IMR-90 (cell line): ENCODE measurements around the gene LSM12. TPM values are rescaled to one million over a fixed set of nuclear protein-coding genes. Genes with fewer than 3 reads are reported as not detected.

Experiments used
- ATAC-seq: fragments of 200-7000 bp; cut with Tn5 transposase; 2 replicates; pipeline ENCODE4 v1.9.1; 2020; ENCODE audit warnings: low read depth, mild to moderate bottlenecking, moderate library complexity
- BruUV-seq: library from RNA; stranded (reverse); fragments of 400-500 nt; replicated peaks from 2 replicates; lab custom pipeline; 2021; lab: Mats Ljungman, UMichigan
- CTCF ChIA-PET: fragments of 300-600 bp; formaldehyde crosslinking; extraction: SDS; loops from one replicate; lab custom pipeline; 2021; ENCODE audit warnings: antibody characterized with exemption; lab: Yijun Ruan, JAX
- POLR2A ChIA-PET: fragments of 300-600 bp; sonication (Branson Sonifier 250); formaldehyde crosslinking; loops from one replicate; lab custom pipeline; 2022; ENCODE audit warnings: antibody characterized with exemption; ENCODE audit not compliant: unreplicated experiment; lab: Charles Lee
- DNase-seq: peaks from one replicate; pipeline ENCODE4 v3.0.0; 2013
- H2AFZ ChIP-seq: replicated peaks from 2 replicates; pipeline ENCODE3; 2013; ENCODE audit warnings: low read length, mild to moderate bottlenecking; ENCODE audit not compliant: poor library complexity
- H2AK5ac ChIP-seq: 2 replicates; pipeline ENCODE4 v1.6.1; 2013; ENCODE audit warnings: low read depth, low read length, inconsistent platforms
- H2AK9ac ChIP-seq: replicated peaks from 2 replicates; pipeline ENCODE3; 2013; ENCODE audit warnings: mild to moderate bottlenecking, low read depth, low read length, moderate library complexity; ENCODE audit not compliant: poor library complexity
- H2BK120ac ChIP-seq: 2 replicates; pipeline ENCODE4 v1.6.1; 2013; ENCODE audit warnings: low read depth, low read length, inconsistent platforms
- H2BK15ac ChIP-seq: 3 replicates; pipeline ENCODE4 v1.6.1; 2013; ENCODE audit warnings: low read depth, low read length, inconsistent platforms
- H2BK20ac ChIP-seq: 2 replicates; pipeline ENCODE4 v1.6.1; 2013; ENCODE audit warnings: low read depth, mild to moderate bottlenecking, inconsistent platforms, low read length, moderate library complexity
- H2BK5ac ChIP-seq: 2 replicates; pipeline ENCODE4 v1.6.1; 2013; ENCODE audit warnings: mild to moderate bottlenecking, low read depth, low read length, inconsistent platforms; ENCODE audit not compliant: poor library complexity, severe bottlenecking
- H3K14ac ChIP-seq: replicated peaks from 2 replicates; pipeline ENCODE4 v1.6.1; 2013; ENCODE audit warnings: low read depth, low read length, inconsistent platforms
- H3K18ac ChIP-seq: 2 replicates; pipeline ENCODE4 v1.6.1; 2013; ENCODE audit warnings: low read depth, low read length, control low read depth
- H3K23ac ChIP-seq: 2 replicates; pipeline ENCODE4 v1.6.1; 2013; ENCODE audit warnings: low read depth, low read length, inconsistent platforms
- H3K27ac ChIP-seq: 2 replicates; pipeline ENCODE4 v1.5.1; 2013; ENCODE audit warnings: mild to moderate bottlenecking, control low read depth, low read length; ENCODE audit not compliant: insufficient read depth
- H3K27me3 ChIP-seq: 2 replicates; pipeline ENCODE4 v1.6.1; 2013; ENCODE audit warnings: low read length; ENCODE audit not compliant: control insufficient read depth, insufficient read depth
- H3K36me3 ChIP-seq: 2 replicates; pipeline ENCODE4 v1.6.1; 2013; ENCODE audit warnings: low read length, mixed read lengths; ENCODE audit not compliant: control insufficient read depth, insufficient read depth
- H3K4ac ChIP-seq: 2 replicates; pipeline ENCODE4 v1.6.1; 2013; ENCODE audit warnings: low read depth, low read length, inconsistent platforms
- H3K4me1 ChIP-seq: 2 replicates; pipeline ENCODE4 v1.6.1; 2013; ENCODE audit warnings: low read length, mixed read lengths; ENCODE audit not compliant: control insufficient read depth, insufficient read depth
- H3K4me2 ChIP-seq: 2 replicates; pipeline ENCODE4 v1.6.1; 2013; ENCODE audit warnings: low read depth, mild to moderate bottlenecking, control low read depth, low read length, moderate library complexity
- H3K4me3 ChIP-seq: 2 replicates; pipeline ENCODE4 v1.5.1; 2013; ENCODE audit warnings: low read depth, mild to moderate bottlenecking, control low read depth, low read length, moderate library complexity; ENCODE audit not compliant: insufficient read depth
- H3K56ac ChIP-seq: 2 replicates; pipeline ENCODE4 v1.6.1; 2013; ENCODE audit warnings: low read length, inconsistent platforms; ENCODE audit not compliant: insufficient read depth; ENCODE audit errors: extremely low read depth
- H3K79me1 ChIP-seq, 2 experiments: 2 replicates each; pipeline ENCODE4 v1.6.1; 2013; ENCODE audit warnings: low read length in 2 of 2, inconsistent platforms in 1 of 2, low read depth in 1 of 2
- H3K9ac ChIP-seq: 2 replicates; pipeline ENCODE4 v1.6.1; 2013; ENCODE audit warnings: low read depth, low read length, control low read depth
- H3K9me1 ChIP-seq: 2 replicates; pipeline ENCODE4 v1.6.1; 2013; ENCODE audit warnings: low read length, inconsistent platforms; ENCODE audit not compliant: insufficient read depth
- H3K9me3 ChIP-seq: 2 replicates; pipeline ENCODE4 v1.6.1; 2013; ENCODE audit warnings: low read length; ENCODE audit not compliant: control insufficient read depth, insufficient read depth
- H4K20me1 ChIP-seq: 2 replicates; pipeline ENCODE4 v1.6.1; 2013; ENCODE audit warnings: low read length, inconsistent platforms; ENCODE audit not compliant: insufficient read depth
- H4K5ac ChIP-seq: 2 replicates; pipeline ENCODE4 v1.6.1; 2013; ENCODE audit warnings: mild to moderate bottlenecking, low read depth, low read length, control low read depth
- H4K8ac ChIP-seq, 2 experiments: 2 replicates each; pipeline ENCODE4 v1.6.1; 2013; ENCODE audit warnings: low read depth in 2 of 2, low read length in 2 of 2, control low read depth in 1 of 2, inconsistent platforms in 1 of 2
- H4K91ac ChIP-seq: 2 replicates; pipeline ENCODE4 v1.6.1; 2013; ENCODE audit warnings: low read depth, low read length, inconsistent platforms; ENCODE audit not compliant: insufficient read depth
- CEBPB ChIP-seq: IDR thresholded peaks from 2 replicates; pipeline ENCODE4 v1.6.1; 2012; ENCODE audit warnings: low read depth, low read length, improper control_type of control experiment
- CTCF ChIP-seq: conservative IDR thresholded peaks from 2 replicates; pipeline ENCODE4 v1.5.1; 2012; ENCODE audit warnings: mild to moderate bottlenecking, low read depth, low read length, improper control_type of control experiment
- RCOR1 ChIP-seq: IDR thresholded peaks from 2 replicates; pipeline ENCODE4 v1.6.1; 2012; ENCODE audit warnings: mild to moderate bottlenecking, low read length, improper control_type of control experiment; ENCODE audit not compliant: insufficient replicate concordance
- WGBS, 2 experiments: methylation state at CpG; one replicate each; pipeline versions ENCODE4 v1.1.5 to v1.1.7; 2013; ENCODE audit warnings: missing lambda C conversion rate in 2 of 2; ENCODE audit not compliant: insufficient read length in 1 of 2; ENCODE audit errors: extremely low coverage in 2 of 2; 5-methylcytosine and 5-hydroxymethylcytosine counted together
- dilution Hi-C: fragments of 300-500 bp; cut with HindIII; formaldehyde crosslinking; loops from one replicate; pipeline ENCODE4 v1.14.3; 2018; ENCODE audit warnings: low sequenced_read_pairs; ENCODE audit not compliant: unreplicated experiment
- in situ Hi-C: fragments of 300-500 bp; cut with MboI; formaldehyde crosslinking; loops from 3 replicates; pipeline ENCODE4 v1.14.3; 2019; ENCODE audit warnings: low sequenced_read_pairs, inconsistent platforms, mixed read lengths
- intact Hi-C: fragments of 100-400 bp; cut with micrococcal nuclease; formaldehyde crosslinking; loops from 2 replicates; pipeline ENCODE4 v1.10.0; 2022
- polyA plus RNA-seq, 3 experiments: library from polyadenylated mRNA; depleted of rRNA; stranded (reverse); fragments of >200 nt; gene quantifications; 2 replicates each; pipeline ENCODE4 v1.2.3, GENCODE V29; 2012; ENCODE audit warnings: low replicate concordance in 1 of 3
- total RNA-seq: library from RNA; depleted of rRNA; stranded (reverse); fragments of >200 nt; gene quantifications from 2 replicates; pipeline ENCODE4 v1.2.3, GENCODE V29; 2012

The LSM12 gene
- total and polyA plus RNA-seq, 2 of the 4 experiments (the other 2 are of a cell fraction), result 38.0 to 41.0 TPM

GRCh38 chr17:44070455-44071197 is 4.2 kb upstream of the LSM12 start, which contains the start of gene G6PC3 (continued):
- TF ChIP-seq RCOR1 (peak; percentile 50), CEBPB (0 out of 2 replicates have a peak, but pooled peaks have one; percentile 26)

- peaks cover 6% of the 10 kb centered on the region for H3K36me3 ChIP-seq
- H3K4me3 ChIP-seq, result peak overlapping the region; percentile 9
- peak overlapping the region; percentile 97 for H3K14ac ChIP-seq
- peak overlapping the region; percentile 91 for H3K23ac ChIP-seq
- peak overlapping the region; percentile 84 for H2AFZ ChIP-seq
- peak overlapping the region; percentile 70 for H2BK120ac ChIP-seq
- peak overlapping the region; percentile 53 for H3K27ac ChIP-seq
- H3K9ac ChIP-seq, result peak overlapping the region; percentile 59
- dilution Hi-C loops, result no loop called here
- H2AK5ac ChIP-seq, result peak overlapping the region; percentile 72
- in situ Hi-C loops, result no loop called here
- ChIA-PET POLR2A (no interaction called here), CTCF (interaction anchor here (1.6 kb wide), 1 partner anchor 46 kb away, joined by 4 read pairs; no protein-coding TSS in a partner anchor)
- TF ChIP-seq CTCF, result no peak
- no CpG with 5 or more reads among the region's 7 CpGs for WGBS, 2 experiments
- H3K18ac ChIP-seq, result peak overlapping the region; percentile 9
- H3K4me1 ChIP-seq, result peaks cover 11% of the 10 kb centered on the region
- no peak for DNase-seq
- H3K4ac ChIP-seq, result peak overlapping the region; percentile 98
- H4K91ac ChIP-seq, result peak overlapping the region; percentile 88
- peak overlapping the region; percentile 91 for H2AK9ac ChIP-seq
- peak overlapping the region; percentile 75 for H3K4me2 ChIP-seq
- H2BK15ac ChIP-seq, result peak overlapping the region; percentile 83; the same call in 1 of the 3 replicates
- H2BK20ac ChIP-seq, result peak overlapping the region; percentile 11; the same call in 1 of the 2 replicates
- no peaks in the 10 kb centered on the region for H3K9me3 ChIP-seq
- ATAC-seq, result no peak
- peaks cover 19 to 54% of the 10 kb centered on the region in 2 experiments; a peak in 3 of 4 replicates for H3K79me1 ChIP-seq
- H3K27me3 ChIP-seq, result no peaks in the 10 kb centered on the region
- H4K8ac ChIP-seq, result peak overlapping the region; percentile 92 to 100
- intact Hi-C loops, result loop anchor here (1.0 kb wide), 1 partner anchor 25 kb away; no protein-coding TSS in a partner anchor
- H3K56ac ChIP-seq, result peak overlapping the region; percentile 87
- H4K20me1 ChIP-seq, result peaks cover 18% of the 10 kb centered on the region
- peak overlapping the region; percentile 98 for H4K5ac ChIP-seq
- BruUV-seq, result no TSS peak
- peak overlapping the region; percentile 62 for H2BK5ac ChIP-seq
- peaks cover 6% of the 10 kb centered on the region for H3K9me1 ChIP-seq
Observed at GRCh38 chr17:44069974-44070454, 3.5 kb upstream of the LSM12 start.
